ENCODE data around the gene GOSR2. TPM values are rescaled to one million over a fixed set of nuclear protein-coding genes. Genes with fewer than 3 reads are reported as not detected.

GOSR2 gene
- total RNA-seq (2014; rRNA removed), result 28.7 and 39.2 TPM in 2 replicates
- polyA plus RNA-seq (2012), result 41.2 TPM

DNA sequence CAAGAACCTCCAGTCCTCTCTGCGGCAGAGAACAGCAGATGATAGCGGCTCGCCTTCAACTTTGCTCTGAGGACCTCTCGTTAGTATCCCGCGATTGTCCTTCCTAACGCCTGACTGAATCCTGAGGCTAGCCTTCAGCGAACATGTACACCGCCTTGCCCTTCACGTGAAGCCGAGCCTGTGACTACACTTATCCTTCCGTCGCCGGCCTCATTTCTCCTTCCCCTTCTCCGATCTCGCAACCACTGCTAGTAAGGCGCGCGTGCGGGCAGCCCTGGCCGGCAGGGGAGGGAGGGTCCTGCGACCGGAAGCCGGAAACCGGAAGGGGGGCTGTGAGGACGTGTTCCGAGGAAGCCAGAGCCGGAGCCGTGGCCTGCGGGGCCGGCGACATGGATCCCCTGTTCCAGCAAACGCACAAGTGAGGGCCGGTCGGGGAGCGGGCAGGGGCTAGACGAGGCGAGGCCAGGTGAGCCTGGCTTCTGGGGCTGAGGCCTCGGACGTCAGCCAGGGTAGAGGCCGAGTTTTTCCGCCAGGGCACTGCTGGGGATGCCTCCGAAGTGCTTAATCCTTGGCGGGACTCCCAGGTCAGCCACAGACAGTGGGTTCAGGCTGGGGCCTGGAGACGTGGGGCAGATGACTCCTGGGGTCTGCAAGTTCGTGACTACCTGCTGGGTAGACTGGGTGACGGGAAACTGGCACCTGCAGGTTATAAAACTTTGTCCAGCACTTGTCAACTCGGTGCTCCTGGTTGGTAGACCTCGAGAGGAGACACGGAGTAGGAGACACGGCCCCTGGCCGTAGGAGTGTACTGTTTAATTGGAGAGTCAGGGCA lies at the start of gene GOSR2:
GOSR2 (plus strand) TSS at position 357 of the 832 bp plus-strand sequence; CDS start at position 390, 33 bp downstream.
- DNase-seq (ENCODE audit: low read depth), result peak; percentile 86

DNA sequence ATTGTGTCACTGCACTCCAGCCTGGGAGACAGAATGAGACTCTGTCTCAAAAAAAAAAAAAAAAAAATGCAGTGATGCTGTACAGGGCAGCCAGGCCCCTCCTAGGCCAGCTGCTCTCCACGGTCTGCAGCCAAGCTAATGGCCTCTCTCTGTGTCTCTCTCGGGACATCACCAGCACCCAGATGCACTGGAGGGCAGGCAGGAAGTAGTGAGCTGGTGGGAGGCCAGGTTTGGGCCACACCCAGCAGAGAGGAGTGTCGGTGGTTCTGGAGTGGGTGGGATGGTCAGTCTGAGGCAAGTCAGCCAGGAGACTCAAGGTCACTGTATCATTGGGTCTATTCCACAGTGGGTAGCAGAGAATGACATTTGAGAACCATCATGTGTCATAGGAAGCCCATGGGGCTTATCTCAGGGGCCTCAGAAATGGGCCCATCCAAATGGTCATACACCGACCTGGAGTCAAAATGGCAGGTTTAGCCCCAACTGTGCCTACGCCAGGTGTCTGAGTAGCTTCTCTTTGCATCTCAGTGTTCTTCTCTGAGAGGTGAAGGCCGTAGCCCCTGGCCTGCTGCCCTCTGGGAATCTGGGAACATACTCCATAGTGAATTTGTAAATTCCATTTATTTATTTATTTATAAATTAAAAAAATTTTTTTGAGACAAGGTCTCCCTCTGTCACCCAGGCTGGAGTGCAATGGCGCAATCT lies 48.9 kb upstream of the GOSR2 start:
- no peak for DNase-seq (ENCODE audit: low read depth)

- no peak for DNase-seq (ENCODE audit: low read depth)
Observed at GRCh38 chr17:46874906-46875305, 48.1 kb upstream of the GOSR2 start.

DNA sequence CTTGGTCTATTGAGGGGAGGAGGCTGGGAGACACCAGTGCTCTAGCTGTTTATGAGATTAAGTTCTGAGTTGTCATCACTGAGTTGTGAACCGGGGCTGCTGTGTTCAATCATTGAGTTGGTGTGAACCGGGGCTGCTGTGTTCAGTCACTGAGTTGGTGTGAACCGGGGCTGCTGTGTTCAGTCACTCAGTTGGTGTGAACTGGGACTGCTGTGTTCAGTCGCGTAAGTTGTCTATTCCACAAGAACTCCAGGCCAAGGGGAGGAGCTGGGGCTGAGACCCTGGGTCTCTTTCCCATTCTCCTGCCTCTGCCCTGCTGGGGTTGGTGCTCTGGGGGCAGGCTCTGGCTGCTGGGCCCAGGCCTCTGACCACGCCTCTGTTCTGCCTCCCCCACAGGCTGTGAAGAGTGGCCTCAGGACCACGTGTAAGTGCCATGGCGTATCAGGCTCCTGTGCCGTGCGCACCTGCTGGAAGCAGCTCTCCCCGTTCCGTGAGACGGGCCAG lies 47.1 kb upstream of the GOSR2 start:
- DNase-seq (ENCODE audit: low read depth), result no peak

GRCh38 chr17:46876353-46876887 lies 46.5 kb upstream of the GOSR2 start:
- DNase-seq (ENCODE audit: low read depth), result no peak

DNA sequence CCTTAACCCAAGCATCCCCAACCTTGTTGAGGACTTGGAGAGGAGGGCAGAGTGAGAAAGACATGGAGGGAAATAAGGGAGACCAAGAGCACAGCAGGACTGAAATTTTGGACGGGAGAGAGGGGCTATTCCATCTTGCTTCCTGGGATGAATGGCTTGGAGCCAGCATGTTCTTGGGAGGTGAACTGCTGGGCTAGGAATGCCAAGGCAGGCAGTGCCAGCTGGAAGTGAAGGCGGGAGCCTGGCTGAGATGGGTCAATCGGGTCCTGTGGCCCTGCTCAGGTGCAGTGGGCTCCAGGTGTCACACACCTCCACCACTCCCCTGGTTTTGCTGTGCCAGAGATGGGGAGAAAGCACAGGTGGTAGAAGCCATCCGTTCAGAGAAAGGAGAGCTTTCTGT lies 46.0 kb upstream of the GOSR2 start:
- DNase-seq (ENCODE audit: low read depth), result no peak

- no peak for DNase-seq (ENCODE audit: low read depth)
Observed at GRCh38 chr17:46877466-46877865, 45.5 kb upstream of the GOSR2 start.

- DNase-seq (ENCODE audit: low read depth), result no peak
Observed at GRCh38 chr17:46878055-46878454, 44.9 kb upstream of the GOSR2 start.

DNA sequence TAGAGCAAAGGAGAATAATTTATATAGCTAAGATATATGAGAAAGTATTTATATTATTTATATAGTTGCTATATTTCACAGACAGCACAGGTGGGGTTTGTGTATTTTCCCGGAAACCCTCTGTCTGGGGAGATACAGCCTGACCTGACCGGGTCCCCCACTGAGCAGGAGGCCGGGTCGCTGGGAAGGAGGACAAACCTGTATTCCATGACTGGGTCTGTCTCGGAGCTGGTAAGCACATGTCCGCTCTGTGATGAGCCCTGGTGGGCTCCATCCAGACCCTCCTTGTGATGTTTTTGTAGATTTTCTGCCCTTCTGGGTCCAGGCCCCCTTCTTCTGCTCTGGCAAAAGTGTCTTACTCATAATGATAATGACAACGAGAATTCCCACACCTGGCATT lies 43.9 kb upstream of the GOSR2 start:
- no peak for DNase-seq (ENCODE audit: low read depth)

GRCh38 chr17:46881015-46881414 lies 41.9 kb upstream of the GOSR2 start:
- no peak for DNase-seq (ENCODE audit: low read depth)

- DNase-seq (ENCODE audit: low read depth), result no peak
Observed at GRCh38 chr17:46882666-46883065, 40.3 kb upstream of the GOSR2 start.

GRCh38 chr17:46883871-46884520 lies 39.0 kb upstream of the GOSR2 start:
- DNase-seq (ENCODE audit: low read depth), result no peak

- DNase-seq (ENCODE audit: low read depth), result no peak
Observed at GRCh38 chr17:46884552-46884951, 38.4 kb upstream of the GOSR2 start.

DNA sequence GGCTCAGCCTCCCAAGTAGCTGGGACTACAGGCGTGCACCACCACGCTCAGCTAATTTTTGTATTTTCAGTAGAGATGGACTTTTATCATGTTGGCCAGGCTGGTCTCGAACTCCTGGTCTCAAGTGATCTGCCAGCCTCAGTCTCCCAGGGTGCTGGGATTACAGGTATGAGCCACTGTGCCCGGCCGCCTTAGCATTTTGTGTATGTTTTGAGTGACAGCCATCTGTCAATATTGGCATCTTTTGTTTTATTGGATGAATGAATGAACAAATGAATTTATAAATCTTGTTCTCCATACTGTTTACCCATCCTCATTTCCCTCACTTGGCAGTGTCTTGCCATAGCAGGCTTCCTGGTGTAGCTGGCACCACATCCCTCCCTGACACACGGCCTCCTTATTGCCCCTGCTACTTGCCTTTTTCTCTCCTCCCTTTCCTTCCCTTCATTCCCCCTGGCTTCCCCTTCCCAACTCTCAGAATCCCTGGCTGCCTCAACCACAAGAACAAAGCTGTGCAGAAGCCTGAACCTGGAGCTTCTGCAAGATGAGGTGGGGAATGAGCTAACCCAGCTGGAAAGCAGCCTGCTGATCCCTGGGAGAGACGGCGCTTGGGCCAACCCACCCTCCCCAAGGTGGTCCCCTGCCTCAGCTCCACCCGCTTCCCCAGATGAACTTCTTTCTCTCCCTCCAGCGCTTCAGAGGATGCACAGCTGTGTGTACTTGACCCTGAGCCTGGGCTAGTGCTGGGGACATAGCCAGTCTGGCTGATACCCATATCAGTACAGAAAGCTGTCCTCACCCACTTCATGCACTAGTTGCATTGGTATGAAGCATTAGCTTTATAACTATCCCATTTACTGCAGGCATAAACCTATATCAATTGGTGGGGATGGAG lies 37.3 kb upstream of the GOSR2 start:
- DNase-seq (ENCODE audit: low read depth), result no peak

GRCh38 chr17:46886310-46886663 lies 36.7 kb upstream of the GOSR2 start:
- no peak for DNase-seq (ENCODE audit: low read depth)

GRCh38 chr17:46887717-46888116 lies 35.2 kb upstream of the GOSR2 start:
- DNase-seq (ENCODE audit: low read depth), result no peak

DNA sequence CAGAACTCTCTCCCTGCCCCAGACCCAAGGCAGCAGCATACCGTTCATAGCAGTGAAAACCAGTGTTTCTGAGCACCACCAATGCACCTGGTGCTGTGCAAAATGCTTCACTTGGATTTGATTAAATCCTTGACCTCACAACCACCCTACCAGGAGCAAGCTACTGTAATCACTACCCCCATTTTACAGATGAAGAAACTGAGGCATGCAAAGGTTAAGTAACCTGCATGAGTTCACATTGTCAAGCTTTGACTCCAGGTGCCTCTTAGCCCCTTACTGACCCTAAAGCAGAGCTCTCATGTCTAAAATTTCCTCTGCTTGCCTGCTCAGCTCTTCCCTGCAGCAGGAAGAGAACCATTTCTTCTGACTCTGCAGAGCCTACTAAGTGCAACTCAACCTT lies 34.2 kb upstream of the GOSR2 start:
- DNase-seq (ENCODE audit: low read depth), result no peak

DNA sequence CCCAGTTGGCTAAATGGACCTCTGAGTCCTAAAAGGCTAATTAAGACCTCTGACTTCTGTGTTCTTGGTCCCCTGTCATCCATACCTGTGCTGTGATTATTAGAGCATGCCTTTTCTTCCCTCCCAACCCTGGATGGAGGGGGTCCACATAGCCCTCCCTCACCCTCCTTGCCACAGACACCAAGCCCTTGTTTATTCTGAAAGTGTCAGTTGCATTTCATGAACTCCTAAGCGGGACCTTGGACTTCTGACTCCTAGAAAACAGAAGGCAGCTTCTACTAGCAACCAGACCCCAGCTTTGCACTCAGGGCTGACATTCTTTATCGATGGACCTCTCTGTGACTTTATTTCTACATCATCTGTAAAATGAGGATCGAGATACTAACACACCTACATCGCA lies 33.4 kb upstream of the GOSR2 start:
- no peak for DNase-seq (ENCODE audit: low read depth)

- no peak for DNase-seq (ENCODE audit: low read depth)
Observed at GRCh38 chr17:46889992-46890564, 32.9 kb upstream of the GOSR2 start.

GRCh38 chr17:46890638-46891037 lies 32.3 kb upstream of the GOSR2 start:
- DNase-seq (ENCODE audit: low read depth), result no peak

All from LHCN-M2 (cell line).